ENCODE results near the gene LTBP4.

LTBP4 gene

DNA sequence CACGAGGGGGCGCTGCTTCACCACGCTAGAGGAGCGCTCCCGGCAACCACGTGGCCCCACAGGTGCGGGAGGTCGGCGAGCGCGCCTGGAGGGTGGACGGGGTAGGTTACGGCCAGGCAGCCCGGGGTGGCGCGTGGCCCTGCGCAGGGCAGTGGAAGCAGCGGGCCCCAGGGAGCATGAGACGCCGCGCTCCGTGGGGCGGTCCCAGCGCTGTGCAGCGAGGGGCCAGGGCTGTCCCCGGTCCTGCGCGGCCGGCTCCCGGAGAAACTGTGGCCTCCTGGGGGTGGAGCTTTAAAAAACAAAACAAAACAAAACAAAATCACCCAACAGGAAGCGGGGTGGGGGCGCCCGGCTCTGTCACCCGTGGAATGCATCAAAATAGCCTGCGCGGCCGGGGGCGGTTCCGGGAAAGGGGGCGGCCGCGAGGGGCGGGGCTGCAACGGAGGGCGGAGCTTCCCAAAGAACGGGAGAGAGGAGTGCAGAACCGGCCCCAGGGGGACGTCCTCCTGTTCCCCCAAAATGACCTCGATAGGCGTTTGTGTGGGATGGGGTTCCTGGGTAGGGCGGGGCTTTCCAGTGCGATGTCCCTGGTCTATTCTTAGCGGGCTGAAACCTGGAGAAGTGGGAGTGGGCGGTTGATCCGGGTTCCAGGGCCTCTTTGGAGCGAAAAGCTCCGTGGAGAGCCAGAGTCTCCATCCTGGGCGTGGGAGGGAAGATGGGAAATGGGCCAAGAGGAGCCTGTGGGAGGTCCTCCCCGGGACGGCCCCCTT lies 61.9 kb downstream of the LTBP4 start:
- DNase-seq (ENCODE audit: low read depth in 3 of 3) = peak; percentile 80 to 94 (median 88)

GRCh38 chr19:40663695-40664692 lies 62.8 kb downstream of the LTBP4 start:
- no peak for DNase-seq (ENCODE audit: low read depth in 3 of 3)

GRCh38 chr19:40666803-40667438 lies 65.8 kb downstream of the LTBP4 start:
- DNase-seq (ENCODE audit: low read depth in 3 of 3) = no peak

- no peak for DNase-seq (ENCODE audit: low read depth in 3 of 3)
Measured at GRCh38 chr19:40667602-40668001, 66.4 kb downstream of the LTBP4 start.

DNA sequence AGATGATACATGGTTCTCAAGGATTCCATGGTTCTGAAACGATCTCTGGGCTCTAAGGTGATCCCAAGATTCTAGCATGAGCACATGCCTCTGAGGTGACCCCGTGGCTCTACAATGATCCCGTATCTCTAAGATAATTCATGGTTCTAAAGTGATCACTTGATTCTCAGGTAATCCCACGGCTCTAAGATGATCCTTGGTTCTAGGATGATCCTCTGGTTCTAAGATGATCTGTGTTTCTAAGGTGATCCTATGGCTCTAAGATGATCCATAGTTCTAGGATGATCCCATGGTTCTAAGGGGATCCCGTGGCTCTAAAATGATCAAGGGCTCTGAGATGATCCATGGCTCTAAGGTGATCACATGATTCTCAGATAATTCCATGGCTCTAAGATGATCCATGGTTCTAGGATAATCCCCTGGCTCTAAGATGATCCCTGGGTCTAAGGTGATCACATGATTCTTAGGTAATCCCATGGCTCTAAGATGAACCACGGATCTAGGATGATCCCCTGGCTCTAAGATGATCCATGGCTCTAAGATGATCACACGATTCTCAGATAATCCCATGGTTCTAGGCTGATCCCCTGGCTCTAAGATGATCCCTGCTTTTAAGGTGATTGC lies 67.9 kb downstream of the LTBP4 start:
- no peak for DNase-seq (ENCODE audit: low read depth in 3 of 3)

GRCh38 chr19:40671404-40671803 lies 70.2 kb downstream of the LTBP4 start:
- no peak for DNase-seq (ENCODE audit: low read depth in 3 of 3)

- no peak for DNase-seq (ENCODE audit: low read depth in 3 of 3)
Measured at GRCh38 chr19:40672038-40672437, 70.9 kb downstream of the LTBP4 start.

DNA sequence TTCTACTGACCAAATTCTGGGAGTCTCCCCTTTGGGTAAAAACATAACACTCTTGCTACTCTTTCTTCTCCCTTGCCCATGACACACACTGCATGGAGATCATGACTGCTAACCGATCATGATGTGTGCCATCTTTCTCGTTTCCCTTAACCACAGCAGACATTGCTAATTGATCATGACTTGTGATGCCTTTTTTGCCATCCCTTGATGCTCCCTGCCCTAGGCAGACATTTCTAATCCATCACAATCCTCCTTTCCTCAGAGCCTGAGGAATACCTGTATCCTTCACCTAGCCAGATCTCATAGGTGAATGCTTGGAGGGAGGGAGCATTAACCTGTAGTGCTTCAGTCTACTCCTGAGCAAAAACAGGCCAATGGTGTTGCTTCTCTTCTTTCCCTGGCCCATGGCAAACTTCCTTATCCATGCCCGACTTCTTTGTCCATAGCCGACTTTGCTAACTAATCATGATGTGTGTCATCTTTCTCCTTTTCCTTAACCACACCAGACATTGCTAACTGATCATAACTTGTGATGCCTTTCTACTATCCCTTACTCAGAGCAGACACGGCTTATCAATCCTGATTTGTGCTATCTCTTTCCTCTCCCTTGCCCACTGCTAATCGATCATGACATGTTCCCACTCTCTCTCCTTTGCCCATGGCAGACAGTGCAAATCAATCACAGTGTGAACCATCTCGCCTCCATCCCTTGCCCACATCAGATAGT lies 71.6 kb downstream of the LTBP4 start:
- DNase-seq (ENCODE audit: low read depth in 3 of 3) = no peak

DNA sequence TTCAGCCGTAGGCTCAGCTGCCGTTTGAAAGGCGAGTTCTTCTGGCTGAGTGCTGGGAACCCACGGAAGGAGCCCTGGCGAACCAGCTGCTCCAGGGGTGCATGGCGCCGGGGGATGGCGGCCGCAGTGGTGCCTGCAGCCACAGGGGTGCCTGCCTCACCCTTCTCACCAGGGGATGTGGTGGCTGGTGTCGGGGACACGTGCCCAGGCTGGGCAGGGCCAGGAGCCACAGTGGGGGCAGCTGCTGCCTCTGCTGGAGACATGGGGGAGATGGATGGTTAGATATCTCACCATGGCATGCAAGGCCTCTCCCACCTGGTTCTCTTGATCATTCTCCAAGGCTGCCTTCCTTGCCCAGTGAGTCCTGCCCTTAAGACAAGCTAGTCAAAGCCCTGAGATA lies 72.2 kb downstream of the LTBP4 start:
- no peak for DNase-seq (ENCODE audit: low read depth in 3 of 3)

DNA sequence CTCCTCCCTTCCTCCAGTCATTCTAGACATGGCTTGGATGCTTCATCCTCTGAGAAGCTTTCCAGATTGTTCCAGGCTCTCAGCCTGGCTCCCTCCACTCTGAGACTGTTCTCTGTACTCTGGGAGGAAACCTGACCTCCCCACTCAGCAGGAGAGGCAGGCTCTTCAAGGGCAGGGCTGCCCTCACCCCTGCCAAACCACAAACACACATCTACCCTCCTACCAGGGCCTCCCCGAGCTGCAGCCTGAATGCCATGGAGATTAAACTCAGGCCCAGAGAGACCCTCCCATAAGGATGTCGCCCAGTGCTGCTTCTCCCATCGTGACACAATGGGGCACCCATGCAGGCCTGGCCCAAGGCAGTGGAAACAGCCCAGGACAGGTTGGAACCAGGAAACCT lies 73.1 kb downstream of the LTBP4 start:
- no peak for DNase-seq (ENCODE audit: low read depth in 3 of 3)

GRCh38 chr19:40677156-40677555 lies 76.0 kb downstream of the LTBP4 start:
- DNase-seq (ENCODE audit: low read depth in 3 of 3) = no peak
